ENCODE data around the gene HOXA7.

DNA sequence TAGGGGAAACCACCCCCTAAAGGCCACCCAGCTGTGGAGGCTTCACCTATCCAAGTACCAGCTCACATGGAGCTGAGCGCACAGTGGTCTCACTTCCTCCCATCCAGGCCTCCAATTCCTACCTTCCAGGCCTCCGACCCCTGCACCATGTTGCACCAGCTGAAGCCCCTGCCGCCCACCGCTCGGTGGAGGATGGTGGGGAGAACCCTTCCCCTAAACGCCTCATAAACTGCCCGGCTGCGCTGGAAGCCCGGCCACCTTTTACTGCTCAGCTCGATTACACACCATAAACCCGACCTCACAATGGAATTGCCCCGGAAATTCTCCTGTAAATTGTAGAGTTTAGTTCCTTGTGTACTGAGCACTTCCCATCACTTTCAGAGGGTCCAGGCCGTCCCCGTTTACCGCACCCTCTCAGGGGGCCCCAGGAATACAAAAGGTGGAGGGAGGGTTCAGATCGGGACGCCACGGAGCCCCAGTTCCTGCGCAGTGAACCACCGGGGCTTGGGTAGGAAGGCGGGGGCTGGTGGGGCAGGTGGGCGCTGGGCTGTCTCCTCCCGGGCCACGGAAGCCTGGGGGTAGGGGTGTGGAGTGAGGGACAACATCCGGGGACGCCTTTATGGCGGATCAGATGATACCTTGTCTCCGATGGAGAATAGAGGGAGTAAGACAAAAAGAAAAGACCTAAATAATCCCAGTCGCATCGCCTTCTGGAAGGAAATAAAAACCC, 1.4 kb upstream of the HOXA7 start:
- TF ChIP-seq, protein P1, sequence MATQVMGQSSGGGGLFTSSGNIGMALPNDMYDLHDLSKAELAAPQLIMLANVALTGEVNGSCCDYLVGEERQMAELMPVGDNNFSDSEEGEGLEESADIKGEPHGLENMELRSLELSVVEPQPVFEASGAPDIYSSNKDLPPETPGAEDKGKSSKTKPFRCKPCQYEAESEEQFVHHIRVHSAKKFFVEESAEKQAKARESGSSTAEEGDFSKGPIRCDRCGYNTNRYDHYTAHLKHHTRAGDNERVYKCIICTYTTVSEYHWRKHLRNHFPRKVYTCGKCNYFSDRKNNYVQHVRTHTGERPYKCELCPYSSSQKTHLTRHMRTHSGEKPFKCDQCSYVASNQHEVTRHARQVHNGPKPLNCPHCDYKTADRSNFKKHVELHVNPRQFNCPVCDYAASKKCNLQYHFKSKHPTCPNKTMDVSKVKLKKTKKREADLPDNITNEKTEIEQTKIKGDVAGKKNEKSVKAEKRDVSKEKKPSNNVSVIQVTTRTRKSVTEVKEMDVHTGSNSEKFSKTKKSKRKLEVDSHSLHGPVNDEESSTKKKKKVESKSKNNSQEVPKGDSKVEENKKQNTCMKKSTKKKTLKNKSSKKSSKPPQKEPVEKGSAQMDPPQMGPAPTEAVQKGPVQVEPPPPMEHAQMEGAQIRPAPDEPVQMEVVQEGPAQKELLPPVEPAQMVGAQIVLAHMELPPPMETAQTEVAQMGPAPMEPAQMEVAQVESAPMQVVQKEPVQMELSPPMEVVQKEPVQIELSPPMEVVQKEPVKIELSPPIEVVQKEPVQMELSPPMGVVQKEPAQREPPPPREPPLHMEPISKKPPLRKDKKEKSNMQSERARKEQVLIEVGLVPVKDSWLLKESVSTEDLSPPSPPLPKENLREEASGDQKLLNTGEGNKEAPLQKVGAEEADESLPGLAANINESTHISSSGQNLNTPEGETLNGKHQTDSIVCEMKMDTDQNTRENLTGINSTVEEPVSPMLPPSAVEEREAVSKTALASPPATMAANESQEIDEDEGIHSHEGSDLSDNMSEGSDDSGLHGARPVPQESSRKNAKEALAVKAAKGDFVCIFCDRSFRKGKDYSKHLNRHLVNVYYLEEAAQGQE (IDR thresholded peaks at IDR 0.05; ENCODE audit: low read depth, low read length) = no peak
- TF ChIP-seq ZNF274 (IDR thresholded peaks at IDR 0.05; ENCODE audit: insufficient read depth, insufficient read length) = no peak
- TF ChIP-seq, protein P2, sequence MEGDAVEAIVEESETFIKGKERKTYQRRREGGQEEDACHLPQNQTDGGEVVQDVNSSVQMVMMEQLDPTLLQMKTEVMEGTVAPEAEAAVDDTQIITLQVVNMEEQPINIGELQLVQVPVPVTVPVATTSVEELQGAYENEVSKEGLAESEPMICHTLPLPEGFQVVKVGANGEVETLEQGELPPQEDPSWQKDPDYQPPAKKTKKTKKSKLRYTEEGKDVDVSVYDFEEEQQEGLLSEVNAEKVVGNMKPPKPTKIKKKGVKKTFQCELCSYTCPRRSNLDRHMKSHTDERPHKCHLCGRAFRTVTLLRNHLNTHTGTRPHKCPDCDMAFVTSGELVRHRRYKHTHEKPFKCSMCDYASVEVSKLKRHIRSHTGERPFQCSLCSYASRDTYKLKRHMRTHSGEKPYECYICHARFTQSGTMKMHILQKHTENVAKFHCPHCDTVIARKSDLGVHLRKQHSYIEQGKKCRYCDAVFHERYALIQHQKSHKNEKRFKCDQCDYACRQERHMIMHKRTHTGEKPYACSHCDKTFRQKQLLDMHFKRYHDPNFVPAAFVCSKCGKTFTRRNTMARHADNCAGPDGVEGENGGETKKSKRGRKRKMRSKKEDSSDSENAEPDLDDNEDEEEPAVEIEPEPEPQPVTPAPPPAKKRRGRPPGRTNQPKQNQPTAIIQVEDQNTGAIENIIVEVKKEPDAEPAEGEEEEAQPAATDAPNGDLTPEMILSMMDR (IDR thresholded peaks at IDR 0.05 in 2 of 3, conservative IDR thresholded peaks at IDR 0.05 in 1 of 3; ENCODE audit: control insufficient read depth in 2 of 3, extremely low read depth in 1 of 3, insufficient read depth in 1 of 3, low read depth in 3 of 3, low read length in 3 of 3) = no peak
- no peak for TF ChIP-seq TARDBP (IDR thresholded peaks at IDR 0.05; ENCODE audit: borderline replicate concordance)
- TF ChIP-seq MTA3 (IDR thresholded peaks at IDR 0.05; ENCODE audit: borderline replicate concordance, low read length) = no peak
- TF ChIP-seq, protein P3, sequence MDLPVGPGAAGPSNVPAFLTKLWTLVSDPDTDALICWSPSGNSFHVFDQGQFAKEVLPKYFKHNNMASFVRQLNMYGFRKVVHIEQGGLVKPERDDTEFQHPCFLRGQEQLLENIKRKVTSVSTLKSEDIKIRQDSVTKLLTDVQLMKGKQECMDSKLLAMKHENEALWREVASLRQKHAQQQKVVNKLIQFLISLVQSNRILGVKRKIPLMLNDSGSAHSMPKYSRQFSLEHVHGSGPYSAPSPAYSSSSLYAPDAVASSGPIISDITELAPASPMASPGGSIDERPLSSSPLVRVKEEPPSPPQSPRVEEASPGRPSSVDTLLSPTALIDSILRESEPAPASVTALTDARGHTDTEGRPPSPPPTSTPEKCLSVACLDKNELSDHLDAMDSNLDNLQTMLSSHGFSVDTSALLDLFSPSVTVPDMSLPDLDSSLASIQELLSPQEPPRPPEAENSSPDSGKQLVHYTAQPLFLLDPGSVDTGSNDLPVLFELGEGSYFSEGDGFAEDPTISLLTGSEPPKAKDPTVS (IDR thresholded peaks at IDR 0.05; ENCODE audit: low read depth, low read length) = no peak
- TF ChIP-seq TCF12 (IDR thresholded peaks at IDR 0.05; ENCODE audit: low read depth, low read length) = no peak
- TF ChIP-seq, protein P4, sequence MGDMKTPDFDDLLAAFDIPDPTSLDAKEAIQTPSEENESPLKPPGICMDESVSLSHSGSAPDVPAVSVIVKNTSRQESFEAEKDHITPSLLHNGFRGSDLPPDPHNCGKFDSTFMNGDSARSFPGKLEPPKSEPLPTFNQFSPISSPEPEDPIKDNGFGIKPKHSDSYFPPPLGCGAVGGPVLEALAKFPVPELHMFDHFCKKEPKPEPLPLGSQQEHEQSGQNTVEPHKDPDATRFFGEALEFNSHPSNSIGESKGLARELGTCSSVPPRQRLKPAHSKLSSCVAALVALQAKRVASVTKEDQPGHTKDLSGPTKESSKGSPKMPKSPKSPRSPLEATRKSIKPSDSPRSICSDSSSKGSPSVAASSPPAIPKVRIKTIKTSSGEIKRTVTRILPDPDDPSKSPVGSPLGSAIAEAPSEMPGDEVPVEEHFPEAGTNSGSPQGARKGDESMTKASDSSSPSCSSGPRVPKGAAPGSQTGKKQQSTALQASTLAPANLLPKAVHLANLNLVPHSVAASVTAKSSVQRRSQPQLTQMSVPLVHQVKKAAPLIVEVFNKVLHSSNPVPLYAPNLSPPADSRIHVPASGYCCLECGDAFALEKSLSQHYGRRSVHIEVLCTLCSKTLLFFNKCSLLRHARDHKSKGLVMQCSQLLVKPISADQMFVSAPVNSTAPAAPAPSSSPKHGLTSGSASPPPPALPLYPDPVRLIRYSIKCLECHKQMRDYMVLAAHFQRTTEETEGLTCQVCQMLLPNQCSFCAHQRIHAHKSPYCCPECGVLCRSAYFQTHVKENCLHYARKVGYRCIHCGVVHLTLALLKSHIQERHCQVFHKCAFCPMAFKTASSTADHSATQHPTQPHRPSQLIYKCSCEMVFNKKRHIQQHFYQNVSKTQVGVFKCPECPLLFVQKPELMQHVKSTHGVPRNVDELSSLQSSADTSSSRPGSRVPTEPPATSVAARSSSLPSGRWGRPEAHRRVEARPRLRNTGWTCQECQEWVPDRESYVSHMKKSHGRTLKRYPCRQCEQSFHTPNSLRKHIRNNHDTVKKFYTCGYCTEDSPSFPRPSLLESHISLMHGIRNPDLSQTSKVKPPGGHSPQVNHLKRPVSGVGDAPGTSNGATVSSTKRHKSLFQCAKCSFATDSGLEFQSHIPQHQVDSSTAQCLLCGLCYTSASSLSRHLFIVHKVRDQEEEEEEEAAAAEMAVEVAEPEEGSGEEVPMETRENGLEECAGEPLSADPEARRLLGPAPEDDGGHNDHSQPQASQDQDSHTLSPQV (IDR thresholded peaks at IDR 0.05) = no peak
- TF ChIP-seq, protein P5, sequence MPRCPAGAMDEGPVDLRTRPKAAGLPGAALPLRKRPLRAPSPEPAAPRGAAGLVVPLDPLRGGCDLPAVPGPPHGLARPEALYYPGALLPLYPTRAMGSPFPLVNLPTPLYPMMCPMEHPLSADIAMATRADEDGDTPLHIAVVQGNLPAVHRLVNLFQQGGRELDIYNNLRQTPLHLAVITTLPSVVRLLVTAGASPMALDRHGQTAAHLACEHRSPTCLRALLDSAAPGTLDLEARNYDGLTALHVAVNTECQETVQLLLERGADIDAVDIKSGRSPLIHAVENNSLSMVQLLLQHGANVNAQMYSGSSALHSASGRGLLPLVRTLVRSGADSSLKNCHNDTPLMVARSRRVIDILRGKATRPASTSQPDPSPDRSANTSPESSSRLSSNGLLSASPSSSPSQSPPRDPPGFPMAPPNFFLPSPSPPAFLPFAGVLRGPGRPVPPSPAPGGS (IDR thresholded peaks at IDR 0.05; ENCODE audit: borderline replicate concordance, insufficient read depth, low read depth, low read length, poor library complexity, severe bottlenecking) = no peak
- TF ChIP-seq POLR2A (IDR thresholded peaks at IDR 0.05; ENCODE audit: low read depth, low read length) = no peak
- TF ChIP-seq, protein P6, sequence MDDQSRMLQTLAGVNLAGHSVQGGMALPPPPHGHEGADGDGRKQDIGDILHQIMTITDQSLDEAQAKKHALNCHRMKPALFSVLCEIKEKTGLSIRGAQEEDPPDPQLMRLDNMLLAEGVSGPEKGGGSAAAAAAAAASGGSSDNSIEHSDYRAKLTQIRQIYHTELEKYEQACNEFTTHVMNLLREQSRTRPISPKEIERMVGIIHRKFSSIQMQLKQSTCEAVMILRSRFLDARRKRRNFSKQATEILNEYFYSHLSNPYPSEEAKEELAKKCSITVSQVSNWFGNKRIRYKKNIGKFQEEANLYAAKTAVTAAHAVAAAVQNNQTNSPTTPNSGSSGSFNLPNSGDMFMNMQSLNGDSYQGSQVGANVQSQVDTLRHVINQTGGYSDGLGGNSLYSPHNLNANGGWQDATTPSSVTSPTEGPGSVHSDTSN (IDR thresholded peaks at IDR 0.05; ENCODE audit: insufficient replicate concordance, low read depth, low read length) = no peak
- TF ChIP-seq SMC3 (IDR thresholded peaks at IDR 0.05; ENCODE audit: borderline replicate concordance, low read length) = no peak
